ENCODE results near the gene TECTA.
"Not testable (repeated sequence)": the region's sequence is repeated elsewhere in the genome, so short reads cannot be mapped to it uniquely, and the experiment has no call there.

TECTA gene

GRCh38 chr11:121095561-121095960 is 5.5 kb upstream of the TECTA start:
- DNase-seq (ENCODE audit: low read depth, low spot score): no peak

- DNase-seq (ENCODE audit: low read depth, low spot score): no peak
Observed at GRCh38 chr11:121099364-121099763, 1.7 kb upstream of the TECTA start.

- no peak for DNase-seq (ENCODE audit: low read depth, low spot score)
Observed at GRCh38 chr11:121099885-121100284, 1.2 kb upstream of the TECTA start.

GRCh38 chr11:121104312-121104762 is 3.3 kb downstream of the TECTA start:
- DNase-seq (ENCODE audit: low read depth, low spot score): no peak

GRCh38 chr11:121105063-121105480 is 4.0 kb downstream of the TECTA start:
- DNase-seq (ENCODE audit: low read depth, low spot score): no peak

GRCh38 chr11:121105481-121106195 is 4.6 kb downstream of the TECTA start:
- DNase-seq (ENCODE audit: low read depth, low spot score): no peak

GRCh38 chr11:121106812-121107211 is 5.8 kb downstream of the TECTA start:
- DNase-seq (ENCODE audit: low read depth, low spot score): no peak

GRCh38 chr11:121108413-121108812 is 7.4 kb downstream of the TECTA start:
- DNase-seq (ENCODE audit: low read depth, low spot score): no peak

- DNase-seq (ENCODE audit: low read depth, low spot score): no peak
Observed at GRCh38 chr11:121109471-121109870, 8.4 kb downstream of the TECTA start.

GRCh38 chr11:121109916-121110586 is 9.0 kb downstream of the TECTA start:
- no peak for DNase-seq (ENCODE audit: low read depth, low spot score)

- no peak for DNase-seq (ENCODE audit: low read depth, low spot score)
Observed at GRCh38 chr11:121110871-121111724, 10.1 kb downstream of the TECTA start.

GRCh38 chr11:121112498-121113455 is 11.7 kb downstream of the TECTA start:
- no peak for DNase-seq (ENCODE audit: low read depth, low spot score)

GRCh38 chr11:121113611-121114010 is 12.6 kb downstream of the TECTA start:
- DNase-seq (ENCODE audit: low read depth, low spot score): no peak

GRCh38 chr11:121115024-121115423 is 14.0 kb downstream of the TECTA start:
- not testable (repeated sequence) for DNase-seq (ENCODE audit: low read depth, low spot score)

- DNase-seq (ENCODE audit: low read depth, low spot score): no peak
Observed at GRCh38 chr11:121117788-121118187, 16.7 kb downstream of the TECTA start.

- no peak for DNase-seq (ENCODE audit: low read depth, low spot score)
Observed at GRCh38 chr11:121119440-121119839, 18.4 kb downstream of the TECTA start.

- no peak for DNase-seq (ENCODE audit: low read depth, low spot score)
Observed at GRCh38 chr11:121122328-121122727, 21.3 kb downstream of the TECTA start.

GRCh38 chr11:121123496-121124069 is 22.5 kb downstream of the TECTA start:
- no peak for DNase-seq (ENCODE audit: low read depth, low spot score)

- no peak for DNase-seq (ENCODE audit: low read depth, low spot score)
Observed at GRCh38 chr11:121127809-121128208, 26.8 kb downstream of the TECTA start.

Data from activated CD4-positive, CD25-positive, alpha-beta regulatory T cell treated with anti-CD3 and anti-CD28 coated beads, Interleukin-2, amount 50 U/mL, for 16 hours (primary cell).